GM23338 (cell line): ENCODE results near the gene NPAS3. TPM values are rescaled to one million over a fixed set of nuclear protein-coding genes. Genes with fewer than 3 reads are reported as not detected.

Source experiments
- ATAC-seq: fragments of 200-7000 bp; cut with Tn5 transposase; 3 replicates; pipeline ENCODE4 v1.9.1; 2020
- DNase-seq: peaks from one replicate; pipeline ENCODE4 v3.0.0-alpha.2; 2015; ENCODE audit warnings: low spot score
- H2AFZ ChIP-seq: fragments of 200-600 bp; sonication (generic); 2 replicates; pipeline ENCODE4 v1.8.0; 2016; ENCODE audit warnings: antibody characterized with exemption, mild to moderate bottlenecking, moderate library complexity
- H3F3A ChIP-seq: fragments of 200-600 bp; sonication (generic); replicated peaks from 2 replicates; pipeline ENCODE4 v1.8.0; 2017; ENCODE audit warnings: antibody characterized with exemption, mixed run types, low read depth
- H3K27ac ChIP-seq: fragments of 200-600 bp; sonication (generic); 2 replicates; pipeline ENCODE4 v1.6.1; 2016; ENCODE audit warnings: low read depth
- H3K27me3 ChIP-seq: fragments of 200-600 bp; sonication (generic); 2 replicates; pipeline ENCODE4 v1.8.0; 2016; ENCODE audit warnings: mild to moderate bottlenecking, mixed run types, moderate library complexity; ENCODE audit not compliant: insufficient read depth
- H3K36me3 ChIP-seq: fragments of 200-600 bp; sonication (generic); 2 replicates; pipeline ENCODE4 v1.8.0; 2016; ENCODE audit warnings: mild to moderate bottlenecking; ENCODE audit not compliant: insufficient read depth
- H3K4me1 ChIP-seq: fragments of 200-600 bp; sonication (generic); 2 replicates; pipeline ENCODE4 v1.8.0; 2016; ENCODE audit warnings: mild to moderate bottlenecking, moderate library complexity; ENCODE audit not compliant: insufficient read depth
- H3K4me2 ChIP-seq: fragments of 200-600 bp; sonication (generic); 2 replicates; pipeline ENCODE4 v1.7.1; 2017; ENCODE audit warnings: mixed run types
- H3K4me3 ChIP-seq: fragments of 200-600 bp; sonication (generic); 2 replicates; pipeline ENCODE4 v1.6.1; 2016; ENCODE audit warnings: mixed run types
- H3K79me2 ChIP-seq: fragments of 200-600 bp; sonication (generic); replicated peaks from 2 replicates; pipeline ENCODE4 v1.8.0; 2017; ENCODE audit warnings: mild to moderate bottlenecking; ENCODE audit not compliant: insufficient read depth
- H3K9me2 ChIP-seq: fragments of 200-600 bp; sonication (generic); 2 replicates; pipeline ENCODE4 v1.8.0; 2017; ENCODE audit not compliant: insufficient read depth
- H4K20me1 ChIP-seq: fragments of 200-600 bp; sonication (generic); replicated peaks from 2 replicates; pipeline ENCODE4 v1.8.0; 2017; ENCODE audit warnings: mild to moderate bottlenecking; ENCODE audit not compliant: insufficient read depth
- H3K27ac Mint-ChIP-seq: 2 replicates; pipeline ENCODE4 v1.8.0; 2020; ENCODE audit warnings: inconsistent platforms, mild to moderate bottlenecking, moderate library complexity, mixed read lengths
- H3K27me3 Mint-ChIP-seq: 3 replicates; pipeline ENCODE4 v1.8.0; 2022; ENCODE audit warnings: low read depth, mild to moderate bottlenecking, moderate library complexity, mixed read lengths, inconsistent platforms; ENCODE audit not compliant: insufficient read depth, poor library complexity
- H3K36me3 Mint-ChIP-seq: 3 replicates; pipeline ENCODE4 v1.8.0; 2021; ENCODE audit warnings: low read depth, mild to moderate bottlenecking, inconsistent platforms, moderate library complexity, mixed read lengths
- H3K4me1 Mint-ChIP-seq: 3 replicates; pipeline ENCODE4 v1.8.0; 2020; ENCODE audit warnings: mild to moderate bottlenecking, inconsistent platforms, mixed read lengths
- H3K4me3 Mint-ChIP-seq: 3 replicates; pipeline ENCODE4 v1.8.0; 2021; ENCODE audit warnings: moderate library complexity, mild to moderate bottlenecking, inconsistent platforms, mixed read lengths
- H3K9me3 Mint-ChIP-seq: 3 replicates; pipeline ENCODE4 v1.8.0; 2020; ENCODE audit warnings: moderate library complexity, mild to moderate bottlenecking, inconsistent platforms, mixed read lengths
- ZNF462 ChIP-seq: fragments of 250-450 bp; sonication (Bioruptor Pico); IDR thresholded peaks from 2 replicates; pipeline ENCODE4 v1.5.0; 2020; ENCODE audit warnings: mild to moderate bottlenecking, moderate library complexity
- polyA plus RNA-seq: library from polyadenylated mRNA; unstranded; fragments of >200 nt; fragmentation: Nextera tagmentation; extraction: Ambion mirVana; gene quantifications from 2 replicates; pipeline ENCODE4 v1.2.1, GENCODE V29; 2016
- total RNA-seq: library from RNA; depleted of rRNA; stranded (reverse); fragments of >200 nt; shearing (Covaris generic); gene quantifications from 2 replicates; pipeline ENCODE4 v1.2.3, GENCODE V29; 2014
- TF ChIP-seq, protein P1 (sequence below): IDR thresholded peaks from one replicate; pipeline ENCODE4 v1.6.1; 2018; ENCODE audit warnings: antibody characterized with exemption; ENCODE audit not compliant: unreplicated experiment

The NPAS3 gene
- total and polyA plus RNA-seq, 2 experiments from 2014 or later: 0.17 to 0.19 TPM

DNA sequence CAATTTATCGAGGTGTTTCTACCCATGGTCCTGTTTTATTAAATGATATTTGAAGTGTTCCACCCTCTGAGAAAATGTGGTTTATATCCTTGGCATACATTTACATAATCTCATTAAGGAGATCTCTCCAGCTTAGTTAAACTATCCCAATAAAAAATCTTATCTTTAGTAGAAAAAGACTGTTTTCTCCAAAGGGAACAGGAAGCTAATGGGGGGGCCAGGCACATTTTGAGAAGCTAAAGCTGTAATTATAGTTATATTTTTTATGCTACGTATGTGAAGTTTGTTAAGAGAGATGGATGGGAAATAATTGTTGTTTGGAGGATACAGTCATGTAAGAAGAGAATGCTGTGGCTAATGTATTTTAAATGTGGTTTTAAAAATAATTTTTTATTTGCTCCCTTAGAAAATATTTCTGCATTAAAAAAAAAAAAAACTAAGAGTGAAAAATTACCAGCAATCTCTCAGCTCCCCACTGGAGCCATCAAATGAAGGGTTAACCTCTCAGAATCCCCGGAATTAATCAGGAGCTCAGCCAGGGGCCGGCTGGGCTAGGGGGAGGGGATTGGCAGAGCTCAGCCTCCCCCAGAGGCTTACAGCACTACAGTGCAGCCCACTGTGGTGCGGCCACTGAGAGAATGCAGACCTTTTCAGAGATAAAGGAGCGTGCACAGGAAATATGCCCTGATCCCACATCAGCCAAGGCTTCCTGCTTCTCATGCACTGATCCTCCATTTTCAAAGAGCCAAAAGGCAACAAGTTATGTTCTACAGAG is 826.4 kb downstream of the NPAS3 start:
- H3K27me3 Mint-ChIP-seq: no peaks in the 10 kb centered on the region
- no peaks in the 10 kb centered on the region for H3K36me3 Mint-ChIP-seq
- H3K27ac ChIP-seq: no peak overlapping the region
- no peaks in the 10 kb centered on the region for H3K36me3 ChIP-seq
- H3K4me2 ChIP-seq: peak overlapping the region; percentile 34
- peaks cover 43% of the 10 kb centered on the region for H3K4me1 ChIP-seq
- no peak overlapping the region for H3K4me3 ChIP-seq
- H3K27me3 ChIP-seq: no peaks in the 10 kb centered on the region
- peaks cover 5% of the 10 kb centered on the region; the same call in 1 of the 2 replicates for H3K9me2 ChIP-seq
- peak; percentile 100 for ATAC-seq
- peak overlapping the region; percentile 68; the same call in 1 of the 2 replicates for H3K27ac Mint-ChIP-seq
- H2AFZ ChIP-seq: no peak overlapping the region
- TF ChIP-seq, protein P1, sequence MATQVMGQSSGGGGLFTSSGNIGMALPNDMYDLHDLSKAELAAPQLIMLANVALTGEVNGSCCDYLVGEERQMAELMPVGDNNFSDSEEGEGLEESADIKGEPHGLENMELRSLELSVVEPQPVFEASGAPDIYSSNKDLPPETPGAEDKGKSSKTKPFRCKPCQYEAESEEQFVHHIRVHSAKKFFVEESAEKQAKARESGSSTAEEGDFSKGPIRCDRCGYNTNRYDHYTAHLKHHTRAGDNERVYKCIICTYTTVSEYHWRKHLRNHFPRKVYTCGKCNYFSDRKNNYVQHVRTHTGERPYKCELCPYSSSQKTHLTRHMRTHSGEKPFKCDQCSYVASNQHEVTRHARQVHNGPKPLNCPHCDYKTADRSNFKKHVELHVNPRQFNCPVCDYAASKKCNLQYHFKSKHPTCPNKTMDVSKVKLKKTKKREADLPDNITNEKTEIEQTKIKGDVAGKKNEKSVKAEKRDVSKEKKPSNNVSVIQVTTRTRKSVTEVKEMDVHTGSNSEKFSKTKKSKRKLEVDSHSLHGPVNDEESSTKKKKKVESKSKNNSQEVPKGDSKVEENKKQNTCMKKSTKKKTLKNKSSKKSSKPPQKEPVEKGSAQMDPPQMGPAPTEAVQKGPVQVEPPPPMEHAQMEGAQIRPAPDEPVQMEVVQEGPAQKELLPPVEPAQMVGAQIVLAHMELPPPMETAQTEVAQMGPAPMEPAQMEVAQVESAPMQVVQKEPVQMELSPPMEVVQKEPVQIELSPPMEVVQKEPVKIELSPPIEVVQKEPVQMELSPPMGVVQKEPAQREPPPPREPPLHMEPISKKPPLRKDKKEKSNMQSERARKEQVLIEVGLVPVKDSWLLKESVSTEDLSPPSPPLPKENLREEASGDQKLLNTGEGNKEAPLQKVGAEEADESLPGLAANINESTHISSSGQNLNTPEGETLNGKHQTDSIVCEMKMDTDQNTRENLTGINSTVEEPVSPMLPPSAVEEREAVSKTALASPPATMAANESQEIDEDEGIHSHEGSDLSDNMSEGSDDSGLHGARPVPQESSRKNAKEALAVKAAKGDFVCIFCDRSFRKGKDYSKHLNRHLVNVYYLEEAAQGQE: no peak
- TF ChIP-seq ZNF462 (CRISPR knock-in tag): peak; percentile 56; the same call in 1 of the 2 replicates
- H4K20me1 ChIP-seq: no peaks in the 10 kb centered on the region
- no peaks in the 10 kb centered on the region for H3F3A ChIP-seq
- no peaks in the 10 kb centered on the region for H3K9me3 Mint-ChIP-seq
- peaks cover 58% of the 10 kb centered on the region for H3K4me1 Mint-ChIP-seq
- H3K79me2 ChIP-seq: no peaks in the 10 kb centered on the region
- peak; percentile 70 for DNase-seq
- peak overlapping the region; percentile 28; the same call in 2 of the 3 replicates for H3K4me3 Mint-ChIP-seq
